ENCODE results near the gene GGCX. TPM values are rescaled to one million over a fixed set of nuclear protein-coding genes. Genes with fewer than 3 reads are reported as not detected.

Gene GGCX
- total and polyA plus RNA-seq, 9 of the 15 experiments (the other 6 are each of a cell fraction or from before 2014, with no cell fraction given), result 14.4 to 47.1 (median 28.1) TPM

DNA sequence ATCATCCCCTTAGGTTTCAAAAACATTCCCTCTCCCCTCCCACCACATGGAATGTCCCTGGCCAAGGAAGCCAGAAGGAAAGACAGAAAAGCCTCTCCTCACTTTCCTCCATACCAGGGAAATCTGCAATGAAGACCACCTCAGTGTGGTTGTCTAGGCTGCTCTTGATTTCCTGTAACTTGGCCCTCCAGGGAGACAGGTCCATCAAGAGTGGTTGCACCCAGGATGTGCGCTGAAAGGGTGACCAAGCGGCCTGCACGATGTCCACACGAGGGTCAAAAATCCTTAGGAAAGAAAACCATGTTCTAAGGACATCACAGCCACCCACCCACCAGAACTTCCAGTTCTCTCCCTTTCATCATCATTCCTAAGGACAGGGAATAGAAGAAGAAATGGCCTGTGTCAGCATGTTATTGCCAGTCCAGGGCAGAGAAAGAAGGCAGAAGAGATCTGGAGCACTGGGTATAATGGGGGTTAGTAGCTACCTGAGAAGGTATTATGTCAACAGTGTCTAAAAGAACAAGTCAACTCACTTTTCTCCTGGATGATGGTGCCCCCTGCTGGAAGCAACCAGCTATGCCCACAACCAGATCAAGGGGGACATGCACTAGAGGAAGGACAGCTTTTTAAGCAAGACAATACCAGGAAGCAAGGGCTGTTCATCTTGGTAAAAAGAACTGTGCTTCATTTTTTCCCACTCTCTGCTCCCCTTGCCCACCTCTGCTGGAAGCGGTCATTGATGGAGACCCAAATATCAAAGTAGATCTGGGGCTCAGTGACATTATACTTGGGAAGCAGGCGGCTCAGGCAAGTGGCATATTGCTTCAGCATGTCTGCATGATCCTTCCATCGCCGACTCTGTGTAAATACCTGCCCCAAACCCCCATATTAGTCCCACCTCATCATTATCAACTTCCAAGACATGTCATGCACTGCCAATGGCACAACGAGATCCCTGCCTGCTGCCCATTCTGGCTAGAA is 9.3 kb downstream of the GGCX start:
- peak; percentile 64 to 88 (median 72) for DNase-seq (ENCODE audit: extremely low read depth in 1 of 4, low spot score in 3 of 4)
- Histone ChIP-seq H3K4me2 (ENCODE audit: insufficient read depth, low read length) (no peak overlapping the region), H3K4me3 (no peak overlapping the region), H4K20me1 (replicated peaks; ENCODE audit: control insufficient read depth, insufficient read depth, low read length) (peaks cover 2% of the 10 kb centered on the region), H3K79me2 (ENCODE audit: control insufficient read depth, insufficient read depth, low read length) (no peaks in the 10 kb centered on the region), H3K27me3 (ENCODE audit: control insufficient read depth in 2 of 2, insufficient read depth in 2 of 2, low read length in 2 of 2) (no peaks in the 10 kb centered on the region), H2AFZ (ENCODE audit: low read depth, low read length) (no peak overlapping the region), H3K4me1 (replicated peaks in 1 of 2; ENCODE audit: control insufficient read depth in 2 of 2, insufficient read depth in 2 of 2, low read length in 2 of 2) (no peaks in the 10 kb centered on the region; a peak in 1 of 5 replicates), H3K9me1 (ENCODE audit: control insufficient read depth, insufficient read depth, low read length) (no peaks in the 10 kb centered on the region), H3K27ac (ENCODE audit: extremely low read depth, low read depth, low read length) (no peak overlapping the region; the same call in 2 of the 3 replicates), H3K36me3 (ENCODE audit: control insufficient read depth, insufficient read depth, low read length) (peaks cover 78% of the 10 kb centered on the region), H3K9ac (ENCODE audit: insufficient read depth in 1 of 2, low read depth in 2 of 2, low read length in 2 of 2) (no peak overlapping the region), H3K9me3 (replicated peaks; ENCODE audit: control insufficient read depth, insufficient read depth, low read depth, low read length) (no peaks in the 10 kb centered on the region)
- in situ Hi-C loops (cut with MboI) (no loop called here), intact Hi-C loops (cut with micrococcal nuclease) (loop anchor here (1.0 to 5.0 kb wide), 3 partner anchors 132 to 225 kb away; partner anchors contain the start of gene TGOLN2)
- ChIA-PET CTCF (ENCODE audit: low intra/inter-chr PET ratio) (interaction anchor here (0.6 to 4.5 kb wide), 6 partner anchors 61 to 285 kb away, joined by 3 to 63 read pairs (median 6); no protein-coding TSS in a partner anchor), POLR2A (interaction anchor here (0.6 to 24.3 kb wide), 8 partner anchors 4 to 589 kb away, joined by 3 to 1576 read pairs (median 8); partner anchors contain the start of genes CAPG, GGCX, MAT2A and SH2D6)
- WGBS (ENCODE audit: insufficient coverage, low coverage, missing lambda C conversion rate), result 54% methylated on average over 9 of the region's 9 CpGs
- FAIRE-seq, result peak; percentile 96
- peak; percentile 81 for ATAC-seq
- BruUV-seq (replicated peaks), result no TSS peak
- TF ChIP-seq, protein P1, sequence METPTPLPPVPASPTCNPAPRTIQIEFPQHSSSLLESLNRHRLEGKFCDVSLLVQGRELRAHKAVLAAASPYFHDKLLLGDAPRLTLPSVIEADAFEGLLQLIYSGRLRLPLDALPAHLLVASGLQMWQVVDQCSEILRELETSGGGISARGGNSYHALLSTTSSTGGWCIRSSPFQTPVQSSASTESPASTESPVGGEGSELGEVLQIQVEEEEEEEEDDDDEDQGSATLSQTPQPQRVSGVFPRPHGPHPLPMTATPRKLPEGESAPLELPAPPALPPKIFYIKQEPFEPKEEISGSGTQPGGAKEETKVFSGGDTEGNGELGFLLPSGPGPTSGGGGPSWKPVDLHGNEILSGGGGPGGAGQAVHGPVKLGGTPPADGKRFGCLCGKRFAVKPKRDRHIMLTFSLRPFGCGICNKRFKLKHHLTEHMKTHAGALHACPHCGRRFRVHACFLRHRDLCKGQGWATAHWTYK (CRISPR knock-in tag; IDR thresholded peaks at IDR 0.05), result 0 out of 2 replicates have a peak, but pooled peaks have one; percentile 38
- TF ChIP-seq, protein P2, sequence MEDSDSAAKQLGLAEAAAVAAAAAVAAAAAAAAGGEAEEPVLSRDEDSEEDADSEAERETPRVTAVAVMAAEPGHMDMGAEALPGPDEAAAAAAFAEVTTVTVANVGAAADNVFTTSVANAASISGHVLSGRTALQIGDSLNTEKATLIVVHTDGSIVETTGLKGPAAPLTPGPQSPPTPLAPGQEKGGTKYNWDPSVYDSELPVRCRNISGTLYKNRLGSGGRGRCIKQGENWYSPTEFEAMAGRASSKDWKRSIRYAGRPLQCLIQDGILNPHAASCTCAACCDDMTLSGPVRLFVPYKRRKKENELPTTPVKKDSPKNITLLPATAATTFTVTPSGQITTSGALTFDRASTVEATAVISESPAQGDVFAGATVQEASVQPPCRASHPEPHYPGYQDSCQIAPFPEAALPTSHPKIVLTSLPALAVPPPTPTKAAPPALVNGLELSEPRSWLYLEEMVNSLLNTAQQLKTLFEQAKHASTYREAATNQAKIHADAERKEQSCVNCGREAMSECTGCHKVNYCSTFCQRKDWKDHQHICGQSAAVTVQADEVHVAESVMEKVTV (CRISPR knock-in tag; IDR thresholded peaks at IDR 0.05), result peak; percentile 94
- TF ChIP-seq CBFA2T3 (IDR thresholded peaks at IDR 0.05), result no peak
- TF ChIP-seq, protein P3, sequence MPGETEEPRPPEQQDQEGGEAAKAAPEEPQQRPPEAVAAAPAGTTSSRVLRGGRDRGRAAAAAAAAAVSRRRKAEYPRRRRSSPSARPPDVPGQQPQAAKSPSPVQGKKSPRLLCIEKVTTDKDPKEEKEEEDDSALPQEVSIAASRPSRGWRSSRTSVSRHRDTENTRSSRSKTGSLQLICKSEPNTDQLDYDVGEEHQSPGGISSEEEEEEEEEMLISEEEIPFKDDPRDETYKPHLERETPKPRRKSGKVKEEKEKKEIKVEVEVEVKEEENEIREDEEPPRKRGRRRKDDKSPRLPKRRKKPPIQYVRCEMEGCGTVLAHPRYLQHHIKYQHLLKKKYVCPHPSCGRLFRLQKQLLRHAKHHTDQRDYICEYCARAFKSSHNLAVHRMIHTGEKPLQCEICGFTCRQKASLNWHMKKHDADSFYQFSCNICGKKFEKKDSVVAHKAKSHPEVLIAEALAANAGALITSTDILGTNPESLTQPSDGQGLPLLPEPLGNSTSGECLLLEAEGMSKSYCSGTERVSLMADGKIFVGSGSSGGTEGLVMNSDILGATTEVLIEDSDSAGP (CRISPR knock-in tag; IDR thresholded peaks at IDR 0.05), result no peak
- TF ChIP-seq TAF1 (IDR thresholded peaks at IDR 0.05; ENCODE audit: control insufficient read depth, extremely low read depth, insufficient read depth, low read length, severe bottlenecking), result no peak
- peak; percentile 97 for TF ChIP-seq SMC3 (conservative IDR thresholded peaks at IDR 0.05; ENCODE audit: insufficient read depth, low read depth, low read length)
- peak; percentile 78 for TF ChIP-seq ZNF316 (IDR thresholded peaks at IDR 0.05)
- no peak for TF ChIP-seq ZNF830 (CRISPR knock-in tag; IDR thresholded peaks at IDR 0.05)
- peak; percentile 50; the same call in 1 of the 2 replicates for TF ChIP-seq KLF16 (IDR thresholded peaks at IDR 0.05)
- no peak for TF ChIP-seq TCF3 (CRISPR knock-in tag; IDR thresholded peaks at IDR 0.05)
- TF ChIP-seq ZC3H8 (IDR thresholded peaks at IDR 0.05), result no peak
- TF ChIP-seq, protein P4, sequence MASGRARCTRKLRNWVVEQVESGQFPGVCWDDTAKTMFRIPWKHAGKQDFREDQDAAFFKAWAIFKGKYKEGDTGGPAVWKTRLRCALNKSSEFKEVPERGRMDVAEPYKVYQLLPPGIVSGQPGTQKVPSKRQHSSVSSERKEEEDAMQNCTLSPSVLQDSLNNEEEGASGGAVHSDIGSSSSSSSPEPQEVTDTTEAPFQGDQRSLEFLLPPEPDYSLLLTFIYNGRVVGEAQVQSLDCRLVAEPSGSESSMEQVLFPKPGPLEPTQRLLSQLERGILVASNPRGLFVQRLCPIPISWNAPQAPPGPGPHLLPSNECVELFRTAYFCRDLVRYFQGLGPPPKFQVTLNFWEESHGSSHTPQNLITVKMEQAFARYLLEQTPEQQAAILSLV (tag; IDR thresholded peaks at IDR 0.05), result no peak
- no peak for TF ChIP-seq ZNF311 (CRISPR knock-in tag; IDR thresholded peaks at IDR 0.05)
- no peak for TF ChIP-seq NR2F6 (CRISPR knock-in tag; IDR thresholded peaks at IDR 0.05)

All from K562 (cell line).